HEK293 (cell line): ENCODE results near the gene GALNT6.
A peak's percentile ranks its signal among the peaks of the same experiment; 100 is the strongest.

Experiments
- KLF7 ChIP-seq: fragments of 450-650 bp; formaldehyde crosslinking; IDR thresholded peaks from 2 replicates; pipeline ENCODE4 v1.5.1; 2016; ENCODE audit warnings: missing biosample characterization, missing genetic modification characterization, borderline replicate concordance
- PRDM1 ChIP-seq: fragments of 450-650 bp; formaldehyde crosslinking; IDR thresholded peaks from 2 replicates; pipeline ENCODE4; 2016; ENCODE audit warnings: missing biosample characterization, missing genetic modification characterization
- PRDM2 ChIP-seq: fragments of 450-650 bp; formaldehyde crosslinking; IDR thresholded peaks from 2 replicates; pipeline ENCODE4 v1.5.1; 2016; ENCODE audit warnings: missing biosample characterization, missing genetic modification characterization, borderline replicate concordance
- SP3 ChIP-seq: fragments of 450-650 bp; formaldehyde crosslinking; IDR thresholded peaks from 2 replicates; pipeline ENCODE4 v1.5.1; 2016; ENCODE audit warnings: missing biosample characterization, missing genetic modification characterization
- YY1 ChIP-seq: fragments of 450-650 bp; formaldehyde crosslinking; IDR thresholded peaks from 2 replicates; pipeline ENCODE4 v1.5.1; 2018; ENCODE audit warnings: missing biosample characterization, missing genetic modification characterization
- ZBTB21 ChIP-seq: fragments of 450-650 bp; formaldehyde crosslinking; IDR thresholded peaks from 2 replicates; pipeline ENCODE4 v1.5.1; 2017; ENCODE audit warnings: missing biosample characterization, missing genetic modification characterization
- ZFP37 ChIP-seq: fragments of 450-650 bp; formaldehyde crosslinking; IDR thresholded peaks from 2 replicates; pipeline ENCODE4 v1.5.1; 2016; ENCODE audit warnings: missing biosample characterization, missing genetic modification characterization
- ZNF10 ChIP-seq: fragments of 450-650 bp; formaldehyde crosslinking; IDR thresholded peaks from 2 replicates; pipeline ENCODE4 v1.5.1; 2017; ENCODE audit warnings: missing biosample characterization, missing genetic modification characterization
- ZNF24 ChIP-seq: fragments of 450-650 bp; formaldehyde crosslinking; IDR thresholded peaks from 2 replicates; pipeline ENCODE4 v1.5.1; 2016; ENCODE audit warnings: missing biosample characterization, missing genetic modification characterization
- ZNF274 ChIP-seq, 2 experiments: fragments of 200-500 bp in 1 of 2; fragments of 450-650 bp in 1 of 2; sonication (Bioruptor generic) in 1 of 2; formaldehyde crosslinking in 1 of 2; IDR thresholded peaks; 2 replicates each; pipeline versions ENCODE4 v1.5.1 to v1.6.1; 2014 to 2016; ENCODE audit warnings: borderline replicate concordance in 1 of 2, inconsistent platforms in 1 of 2, low read length in 1 of 2, missing biosample characterization in 1 of 2, missing genetic modification characterization in 1 of 2
- ZNF341 ChIP-seq: fragments of 450-650 bp; formaldehyde crosslinking; IDR thresholded peaks from 2 replicates; pipeline ENCODE4; 2016; ENCODE audit warnings: low read depth, missing biosample characterization, missing genetic modification characterization
- ZNF426 ChIP-seq: fragments of 450-650 bp; formaldehyde crosslinking; IDR thresholded peaks from 2 replicates; pipeline ENCODE4 v1.5.1; 2017; ENCODE audit warnings: missing biosample characterization, missing genetic modification characterization, mild to moderate bottlenecking, inconsistent platforms, moderate library complexity
- ZNF510 ChIP-seq: fragments of 450-650 bp; formaldehyde crosslinking; IDR thresholded peaks from 2 replicates; pipeline ENCODE4 v1.5.1; 2018; ENCODE audit warnings: mild to moderate bottlenecking, missing genetic modification characterization, missing biosample characterization; ENCODE audit not compliant: insufficient replicate concordance
- ZNF561 ChIP-seq: fragments of 450-650 bp; IDR thresholded peaks from 2 replicates; pipeline ENCODE4 v1.5.1; 2018; ENCODE audit warnings: missing biosample characterization, missing genetic modification characterization, borderline replicate concordance
- ZNF76 ChIP-seq: fragments of 450-650 bp; formaldehyde crosslinking; IDR thresholded peaks from 2 replicates; pipeline ENCODE4; 2016; ENCODE audit warnings: low read depth, missing biosample characterization, missing genetic modification characterization, borderline replicate concordance
- ZNF777 ChIP-seq: fragments of 450-650 bp; formaldehyde crosslinking; IDR thresholded peaks from 2 replicates; pipeline ENCODE4 v1.5.1; 2017; ENCODE audit warnings: missing biosample characterization, missing genetic modification characterization, borderline replicate concordance
- ZSCAN18 ChIP-seq: fragments of 450-650 bp; formaldehyde crosslinking; IDR thresholded peaks from 2 replicates; pipeline ENCODE4 v1.5.1; 2016; ENCODE audit warnings: missing biosample characterization, missing genetic modification characterization
- ZXDB ChIP-seq: fragments of 450-650 bp; formaldehyde crosslinking; IDR thresholded peaks from 2 replicates; pipeline ENCODE4 v1.5.1; 2016; ENCODE audit warnings: missing biosample characterization, missing genetic modification characterization
- TF ChIP-seq, protein P1 (sequence below): fragments of 450-650 bp; IDR thresholded peaks from 2 replicates; pipeline ENCODE4 v1.5.1; 2018; ENCODE audit warnings: missing biosample characterization, mild to moderate bottlenecking, missing genetic modification characterization
- TF ChIP-seq, protein P2 (sequence below): fragments of 450-650 bp; formaldehyde crosslinking; IDR thresholded peaks from 2 replicates; pipeline ENCODE4; 2016; ENCODE audit warnings: missing biosample characterization, missing genetic modification characterization
- TF ChIP-seq, protein P3 (sequence below): fragments of 450-650 bp; formaldehyde crosslinking; IDR thresholded peaks from 2 replicates; pipeline ENCODE4 v1.5.1; 2016; ENCODE audit warnings: missing biosample characterization, missing genetic modification characterization
- TF ChIP-seq, protein P4 (sequence below): fragments of 450-650 bp; formaldehyde crosslinking; IDR thresholded peaks from 2 replicates; pipeline ENCODE4 v1.5.1; 2016; ENCODE audit warnings: missing biosample characterization, missing genetic modification characterization
- TF ChIP-seq, protein P5 (sequence below): fragments of 450-650 bp; formaldehyde crosslinking; IDR thresholded peaks from 2 replicates; pipeline ENCODE4 v1.5.1; 2017; ENCODE audit warnings: missing biosample characterization, missing genetic modification characterization

Gene GALNT6

GRCh38 chr12:51371295-51371953, 19.8 kb downstream of the GALNT6 start (continued):
- TF ChIP-seq YY1 (tag by site-specific recombination) (no peak), ZNF341 (tag by site-specific recombination) (no peak), ZNF510 (no peak), KLF7 (tag by site-specific recombination) (no peak), ZNF777 (tag by site-specific recombination) (no peak), SP3 (tag by site-specific recombination) (no peak; the same call in 1 of the 2 replicates), ZNF426 (tag by site-specific recombination) (no peak), ZNF10 (tag by site-specific recombination) (no peak), ZFP37 (no peak; the same call in 1 of the 2 replicates), ZXDB (tag by site-specific recombination) (peak; percentile 74; the same call in 1 of the 2 replicates), ZNF561 (no peak), ZBTB21 (tag by site-specific recombination) (peak; percentile 60; the same call in 1 of the 2 replicates), ZSCAN18 (tag by site-specific recombination) (no peak), ZNF76 (no peak), ZNF24 (tag by site-specific recombination) (peak; percentile 90), PRDM2 (tag by site-specific recombination) (no peak), PRDM1 (tag by site-specific recombination) (peak; percentile 78), ZNF274 (IDR thresholded peaks at IDR 0.05; ENCODE audit: low read length) (no peak), ZNF274 (tag by site-specific recombination; IDR thresholded peaks at IDR 0.05; ENCODE audit: borderline replicate concordance) (no peak)
- TF ChIP-seq, protein P1, sequence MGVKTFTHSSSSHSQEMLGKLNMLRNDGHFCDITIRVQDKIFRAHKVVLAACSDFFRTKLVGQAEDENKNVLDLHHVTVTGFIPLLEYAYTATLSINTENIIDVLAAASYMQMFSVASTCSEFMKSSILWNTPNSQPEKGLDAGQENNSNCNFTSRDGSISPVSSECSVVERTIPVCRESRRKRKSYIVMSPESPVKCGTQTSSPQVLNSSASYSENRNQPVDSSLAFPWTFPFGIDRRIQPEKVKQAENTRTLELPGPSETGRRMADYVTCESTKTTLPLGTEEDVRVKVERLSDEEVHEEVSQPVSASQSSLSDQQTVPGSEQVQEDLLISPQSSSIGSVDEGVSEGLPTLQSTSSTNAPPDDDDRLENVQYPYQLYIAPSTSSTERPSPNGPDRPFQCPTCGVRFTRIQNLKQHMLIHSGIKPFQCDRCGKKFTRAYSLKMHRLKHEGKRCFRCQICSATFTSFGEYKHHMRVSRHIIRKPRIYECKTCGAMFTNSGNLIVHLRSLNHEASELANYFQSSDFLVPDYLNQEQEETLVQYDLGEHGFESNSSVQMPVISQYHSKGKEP (tag by site-specific recombination): no peak
- TF ChIP-seq, protein P2, sequence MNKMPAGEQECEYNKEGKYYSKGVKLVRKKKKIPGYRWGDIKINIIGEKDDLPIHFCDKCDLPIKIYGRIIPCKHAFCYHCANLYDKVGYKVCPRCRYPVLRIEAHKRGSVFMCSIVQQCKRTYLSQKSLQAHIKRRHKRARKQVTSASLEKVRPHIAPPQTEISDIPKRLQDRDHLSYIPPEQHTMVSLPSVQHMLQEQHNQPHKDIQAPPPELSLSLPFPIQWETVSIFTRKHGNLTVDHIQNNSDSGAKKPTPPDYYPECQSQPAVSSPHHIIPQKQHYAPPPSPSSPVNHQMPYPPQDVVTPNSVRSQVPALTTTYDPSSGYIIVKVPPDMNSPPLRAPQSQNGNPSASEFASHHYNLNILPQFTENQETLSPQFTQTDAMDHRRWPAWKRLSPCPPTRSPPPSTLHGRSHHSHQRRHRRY (tag by site-specific recombination): no peak
- TF ChIP-seq, protein P3, sequence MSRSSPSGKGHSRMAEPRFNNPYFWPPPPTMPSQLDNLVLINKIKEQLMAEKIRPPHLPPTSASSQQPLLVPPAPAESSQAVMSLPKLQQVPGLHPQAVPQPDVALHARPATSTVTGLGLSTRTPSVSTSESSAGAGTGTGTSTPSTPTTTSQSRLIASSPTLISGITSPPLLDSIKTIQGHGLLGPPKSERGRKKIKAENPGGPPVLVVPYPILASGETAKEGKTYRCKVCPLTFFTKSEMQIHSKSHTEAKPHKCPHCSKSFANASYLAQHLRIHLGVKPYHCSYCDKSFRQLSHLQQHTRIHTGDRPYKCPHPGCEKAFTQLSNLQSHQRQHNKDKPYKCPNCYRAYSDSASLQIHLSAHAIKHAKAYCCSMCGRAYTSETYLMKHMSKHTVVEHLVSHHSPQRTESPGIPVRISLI (tag by site-specific recombination): peak; percentile 99
- TF ChIP-seq, protein P4, sequence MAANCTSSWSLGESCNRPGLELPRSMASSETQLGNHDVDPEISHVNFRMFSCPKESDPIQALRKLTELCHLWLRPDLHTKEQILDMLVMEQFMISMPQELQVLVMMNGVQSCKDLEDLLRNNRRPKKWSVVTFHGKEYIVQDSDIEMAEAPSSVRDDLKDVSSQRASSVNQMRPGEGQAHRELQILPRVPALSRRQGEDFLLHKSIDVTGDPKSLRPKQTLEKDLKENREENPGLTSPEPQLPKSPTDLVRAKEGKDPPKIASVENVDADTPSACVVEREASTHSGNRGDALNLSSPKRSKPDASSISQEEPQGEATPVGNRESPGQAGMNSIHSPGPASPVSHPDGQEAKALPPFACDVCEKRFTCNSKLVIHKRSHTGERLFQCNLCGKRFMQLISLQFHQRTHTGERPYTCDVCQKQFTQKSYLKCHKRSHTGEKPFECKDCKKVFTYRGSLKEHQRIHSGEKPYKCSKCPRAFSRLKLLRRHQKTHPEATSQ (tag by site-specific recombination): no peak
- TF ChIP-seq, protein P5, sequence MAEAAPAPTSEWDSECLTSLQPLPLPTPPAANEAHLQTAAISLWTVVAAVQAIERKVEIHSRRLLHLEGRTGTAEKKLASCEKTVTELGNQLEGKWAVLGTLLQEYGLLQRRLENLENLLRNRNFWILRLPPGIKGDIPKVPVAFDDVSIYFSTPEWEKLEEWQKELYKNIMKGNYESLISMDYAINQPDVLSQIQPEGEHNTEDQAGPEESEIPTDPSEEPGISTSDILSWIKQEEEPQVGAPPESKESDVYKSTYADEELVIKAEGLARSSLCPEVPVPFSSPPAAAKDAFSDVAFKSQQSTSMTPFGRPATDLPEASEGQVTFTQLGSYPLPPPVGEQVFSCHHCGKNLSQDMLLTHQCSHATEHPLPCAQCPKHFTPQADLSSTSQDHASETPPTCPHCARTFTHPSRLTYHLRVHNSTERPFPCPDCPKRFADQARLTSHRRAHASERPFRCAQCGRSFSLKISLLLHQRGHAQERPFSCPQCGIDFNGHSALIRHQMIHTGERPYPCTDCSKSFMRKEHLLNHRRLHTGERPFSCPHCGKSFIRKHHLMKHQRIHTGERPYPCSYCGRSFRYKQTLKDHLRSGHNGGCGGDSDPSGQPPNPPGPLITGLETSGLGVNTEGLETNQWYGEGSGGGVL (tag by site-specific recombination): peak; percentile 84
